GM21423 (cell line): Measurements from ENCODE around the gene NFATC1.
"Not testable (repeated sequence)": the region's sequence is repeated elsewhere in the genome, so short reads cannot be mapped to it uniquely, and the experiment has no call there.

ENCODE experiments used
- ATAC-seq: cut with Tn5 transposase; IDR thresholded peaks from one replicate; pipeline ENCODE4 v1.9.1; 2021; ENCODE audit warnings: mild to moderate bottlenecking, moderate library complexity; ENCODE audit not compliant: unreplicated experiment

Gene NFATC1

DNA sequence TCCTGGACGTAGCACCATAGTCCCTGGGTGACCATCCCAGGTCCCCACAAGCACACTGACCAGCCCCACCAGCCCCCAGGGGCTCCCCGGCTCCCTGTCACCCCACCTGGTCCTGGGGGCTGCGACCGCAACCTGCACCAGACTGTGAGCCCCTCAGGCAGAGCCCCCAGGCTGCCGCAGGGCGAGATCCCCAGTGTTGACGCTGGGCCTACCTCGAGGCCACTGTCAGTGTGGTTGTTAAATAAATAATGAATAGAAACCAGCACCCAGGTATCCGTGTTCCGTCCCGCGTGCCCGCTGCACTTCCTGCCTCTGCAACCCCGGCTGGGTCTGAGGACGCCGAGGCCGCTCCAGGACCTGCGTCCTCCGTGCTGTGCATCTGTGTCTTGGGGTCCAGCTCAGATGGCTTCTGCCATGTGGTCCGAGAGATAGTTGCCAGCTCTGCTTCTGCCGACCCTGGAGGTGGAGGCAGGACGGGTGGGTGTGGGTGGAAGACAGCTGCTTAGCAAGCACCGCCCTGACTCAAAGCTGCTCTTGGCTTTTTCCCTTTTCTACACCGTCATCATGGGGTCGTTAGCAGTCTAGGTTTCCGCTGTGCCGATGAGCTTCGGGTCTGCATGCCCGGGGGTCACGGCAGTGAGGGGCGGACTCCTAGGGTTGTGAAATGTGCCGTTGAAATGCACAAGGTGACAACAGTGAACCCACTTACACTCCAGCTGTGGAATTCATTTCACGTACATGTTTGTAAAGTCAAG is 74.2 kb downstream of the NFATC1 start:
- no peak for ATAC-seq

DNA sequence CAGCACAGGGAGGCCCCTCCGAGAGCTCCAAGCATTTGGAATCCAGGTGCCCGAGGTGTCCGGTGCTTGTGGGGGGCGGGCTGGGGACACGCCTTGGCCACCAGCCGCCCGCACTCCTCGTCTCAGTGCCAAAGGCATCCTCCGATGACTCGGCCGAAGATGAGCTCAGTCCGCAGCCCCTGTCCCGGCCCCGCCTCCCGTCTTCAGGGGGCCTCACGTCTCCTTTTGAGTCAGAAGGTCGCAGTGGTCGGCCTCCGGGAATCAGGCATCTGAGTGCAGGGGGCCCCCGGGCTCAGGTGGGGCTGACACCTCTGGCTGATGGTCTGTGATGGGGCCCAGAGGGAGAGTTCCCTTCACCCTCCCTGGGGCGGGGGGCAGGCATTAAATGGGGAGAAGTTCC is 74.8 kb downstream of the NFATC1 start:
- no peak for ATAC-seq

DNA sequence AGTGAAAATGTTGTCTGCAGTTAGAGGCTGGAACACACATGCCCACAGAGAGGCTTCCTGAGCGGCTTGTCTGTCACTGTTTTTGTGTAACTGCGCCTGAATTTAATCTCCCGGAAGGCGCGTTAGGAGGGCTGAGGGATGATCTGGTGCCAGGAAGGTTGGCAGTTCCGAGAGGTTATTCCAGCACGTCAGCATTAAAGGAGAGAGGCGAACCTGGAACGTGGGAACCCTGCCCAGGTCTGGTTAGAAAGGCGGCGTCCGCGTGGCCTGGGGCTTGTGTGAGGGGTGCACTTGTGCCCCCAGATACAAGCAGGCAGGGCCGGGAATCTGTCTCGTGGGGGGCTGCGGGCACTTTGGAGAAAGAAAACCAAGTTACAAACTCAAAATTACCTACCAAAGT is 75.3 kb downstream of the NFATC1 start:
- no peak for ATAC-seq

DNA sequence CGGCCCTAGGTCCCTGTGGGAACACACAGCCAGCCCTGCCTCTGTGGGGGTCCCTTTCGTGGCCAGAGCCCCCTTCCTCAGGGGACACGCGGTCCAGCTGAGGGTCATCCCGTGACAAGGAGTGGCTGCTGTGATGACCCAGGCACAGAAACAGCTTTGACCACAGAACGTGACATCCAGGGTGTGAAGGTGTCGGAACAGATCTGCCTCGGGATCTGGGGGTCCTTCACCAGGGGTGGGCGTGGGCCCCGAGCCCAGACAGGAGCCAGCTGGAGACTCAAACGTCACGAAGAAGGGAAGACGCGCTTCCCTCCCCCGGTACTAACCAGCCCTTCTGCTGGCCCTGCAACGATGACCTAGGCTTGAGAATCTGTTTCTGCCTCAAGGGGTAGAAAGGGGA is 75.9 kb downstream of the NFATC1 start:
- no peak for ATAC-seq

DNA sequence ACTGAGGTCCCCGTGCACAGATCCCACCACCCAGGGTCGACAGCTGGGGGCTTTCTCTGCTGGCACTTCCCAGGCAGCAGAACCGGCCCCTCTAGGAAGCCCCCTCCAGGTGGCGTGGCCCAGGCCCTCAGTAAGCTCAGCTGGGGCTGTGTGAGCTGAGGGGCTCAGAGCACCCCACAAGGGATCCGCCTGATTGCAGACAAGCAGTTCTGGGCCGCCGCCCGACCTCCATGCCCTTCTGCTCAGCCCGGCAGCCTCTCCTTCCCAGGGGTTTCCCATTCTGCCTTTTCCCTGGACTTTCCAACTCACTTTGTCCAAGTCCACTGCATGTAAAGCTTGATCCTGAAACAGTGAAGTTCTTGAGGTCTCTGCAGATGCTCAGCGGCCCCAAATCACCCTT is 76.4 kb downstream of the NFATC1 start:
- ATAC-seq, result no peak

DNA sequence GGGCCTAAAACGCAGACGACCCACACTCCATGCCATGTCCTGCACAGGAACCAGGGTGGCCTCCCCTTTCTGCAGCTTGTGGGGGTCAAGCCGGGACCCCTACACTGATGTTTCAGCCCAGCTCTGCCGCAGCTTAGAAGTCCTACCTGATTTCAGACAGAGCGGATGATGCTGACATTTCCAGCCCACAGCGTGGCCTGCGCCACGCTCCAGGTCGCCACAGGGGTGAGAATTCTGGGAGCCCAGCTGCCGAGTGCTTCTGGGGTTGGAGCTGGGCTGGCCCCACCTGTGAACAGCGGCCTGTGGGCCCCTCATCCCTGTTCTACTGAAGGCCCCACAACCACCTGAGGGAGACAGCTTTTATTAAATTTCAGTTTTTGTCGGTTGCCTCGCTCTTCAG is 77.2 kb downstream of the NFATC1 start:
- ATAC-seq, result no peak

DNA sequence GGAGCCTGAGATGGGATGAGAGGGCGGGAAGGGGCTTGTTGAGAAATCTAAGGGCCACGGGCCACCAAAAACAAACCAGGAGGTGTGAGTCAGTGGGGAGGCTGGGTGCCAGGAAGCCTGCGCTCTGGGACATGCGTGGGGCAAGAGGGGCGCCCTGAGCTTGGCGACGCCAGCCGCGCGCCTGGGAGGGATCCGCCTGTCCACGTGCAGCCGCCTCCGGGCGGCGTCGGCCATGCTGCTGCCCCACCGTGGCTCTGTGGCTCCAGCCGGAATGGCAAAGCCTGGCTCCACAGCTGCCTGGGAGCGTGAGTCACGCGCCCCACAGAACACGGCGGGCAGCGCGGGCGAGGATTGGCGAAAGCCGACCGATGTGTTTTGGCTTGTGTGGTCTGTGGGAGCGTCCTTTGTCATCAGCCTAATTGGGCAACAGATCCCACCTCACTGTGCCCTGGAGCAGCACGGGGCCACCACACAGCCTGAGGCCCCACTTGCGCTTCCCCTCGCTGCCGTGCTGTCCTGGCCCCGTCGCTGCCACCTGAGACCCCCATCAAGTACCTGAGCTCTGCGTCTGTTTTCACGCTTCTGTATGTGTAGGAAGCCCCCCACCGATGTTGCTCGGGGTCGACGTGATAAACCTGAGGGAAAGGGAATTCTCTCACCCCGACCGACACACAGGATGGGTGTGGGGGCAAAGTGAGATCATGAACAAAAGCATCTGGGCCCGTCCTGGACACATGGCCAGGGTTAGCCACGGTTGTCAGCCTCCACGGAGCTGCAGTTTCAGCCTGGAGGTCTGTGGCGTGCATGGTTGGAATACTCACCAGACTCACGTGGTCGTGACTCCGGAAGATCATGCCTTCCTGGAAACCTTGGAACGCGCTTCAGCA is 80.5 kb downstream of the NFATC1 start:
- no peak for ATAC-seq

DNA sequence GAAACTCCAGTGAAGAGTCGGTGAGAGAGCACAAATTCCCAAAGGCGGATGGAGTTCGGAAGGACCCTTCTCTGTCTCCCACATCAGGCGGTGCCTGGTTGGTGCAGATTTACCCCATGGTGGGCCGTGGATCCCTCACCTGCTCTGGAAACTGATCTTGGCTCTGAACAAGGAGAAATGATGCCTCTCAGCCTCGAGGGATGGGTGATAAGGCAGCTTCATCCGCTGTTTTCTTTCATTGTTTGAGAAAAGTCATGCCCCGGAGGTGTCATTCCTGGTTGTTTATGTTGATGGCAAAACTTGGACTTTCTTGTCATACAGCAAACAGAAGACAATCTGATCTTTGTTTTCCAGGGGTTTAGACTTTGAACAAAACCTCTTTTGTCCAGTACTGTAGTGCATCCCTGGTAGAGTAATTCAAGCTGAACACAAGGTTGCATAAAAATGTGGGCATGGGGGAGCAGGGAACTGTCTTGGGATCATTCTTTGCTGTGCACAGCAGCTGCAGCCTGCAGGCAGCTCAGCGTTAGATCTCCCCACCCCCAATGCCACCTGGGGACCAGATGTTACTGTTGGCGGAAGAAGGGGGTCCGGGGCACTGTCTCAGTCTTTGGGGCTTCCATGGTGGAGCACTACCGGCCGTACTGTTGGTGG is 81.3 kb downstream of the NFATC1 start:
- no peak for ATAC-seq

DNA sequence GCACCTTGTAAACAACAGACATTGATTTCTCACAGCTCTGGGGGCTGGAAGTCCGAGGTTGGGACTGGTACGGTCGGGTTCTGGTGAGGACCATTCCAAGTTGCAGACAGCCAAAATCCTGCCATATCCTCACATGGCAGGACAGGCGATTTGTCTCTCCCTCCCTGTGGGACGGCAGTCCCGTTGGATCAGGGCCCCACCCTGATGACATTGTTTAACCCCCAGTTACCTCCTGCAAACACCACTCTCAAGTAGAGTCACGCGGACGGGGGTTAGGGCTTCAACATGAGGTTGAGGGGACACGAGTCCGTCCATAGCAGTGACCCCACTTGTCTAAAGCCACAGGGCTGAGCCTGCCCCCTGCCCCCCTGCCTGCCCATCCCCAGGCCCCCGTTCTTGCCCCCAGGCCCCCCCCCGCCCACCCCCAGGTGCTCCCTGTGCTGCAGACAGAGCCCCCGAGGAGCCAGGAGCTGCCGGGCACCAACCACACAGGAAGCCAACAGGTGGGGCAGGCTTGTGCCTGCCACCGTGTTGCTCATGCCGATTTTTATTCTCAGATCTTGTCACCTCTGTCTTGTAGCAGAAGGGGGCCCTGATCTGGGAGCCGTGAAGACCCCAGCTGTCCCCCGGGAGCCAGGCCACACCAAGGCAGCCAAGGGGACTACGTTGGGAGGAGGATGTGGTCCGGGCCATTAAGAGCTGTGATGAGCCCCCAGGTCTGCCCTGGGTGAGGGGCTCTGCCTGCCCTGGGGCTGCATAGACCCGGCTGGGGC is 82.2 kb downstream of the NFATC1 start:
- no peak for ATAC-seq

DNA sequence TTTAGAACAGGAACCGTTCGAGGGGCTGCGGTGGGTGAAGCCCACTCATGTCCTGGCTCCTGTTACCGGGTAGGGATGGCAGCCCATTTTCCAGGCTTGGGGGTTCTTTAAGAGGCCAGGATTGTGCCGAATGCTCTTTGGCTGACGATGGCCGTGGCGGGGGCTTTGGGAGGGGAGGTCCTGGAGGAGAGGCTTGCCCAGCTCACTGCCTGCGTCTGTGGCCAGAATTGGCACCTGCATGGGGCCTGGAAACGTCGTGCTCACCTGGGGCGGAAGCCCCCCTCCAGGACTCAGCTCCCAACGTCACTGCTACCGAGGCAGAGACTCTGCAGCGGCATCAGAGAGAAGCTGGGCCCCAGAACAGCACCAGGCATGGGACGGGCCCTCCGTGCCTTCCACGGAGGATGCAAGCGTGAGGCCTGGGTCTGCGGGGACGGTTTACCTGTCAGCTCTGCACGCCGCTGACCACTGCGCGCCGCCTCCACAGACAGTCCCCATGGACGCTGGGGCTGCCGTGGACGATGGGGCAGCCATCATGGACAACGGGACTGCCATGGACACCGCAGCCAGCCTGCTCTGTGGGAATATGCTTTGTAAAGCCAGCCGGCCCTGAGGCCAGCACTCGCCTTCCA is 82.9 kb downstream of the NFATC1 start:
- ATAC-seq, result no peak

DNA sequence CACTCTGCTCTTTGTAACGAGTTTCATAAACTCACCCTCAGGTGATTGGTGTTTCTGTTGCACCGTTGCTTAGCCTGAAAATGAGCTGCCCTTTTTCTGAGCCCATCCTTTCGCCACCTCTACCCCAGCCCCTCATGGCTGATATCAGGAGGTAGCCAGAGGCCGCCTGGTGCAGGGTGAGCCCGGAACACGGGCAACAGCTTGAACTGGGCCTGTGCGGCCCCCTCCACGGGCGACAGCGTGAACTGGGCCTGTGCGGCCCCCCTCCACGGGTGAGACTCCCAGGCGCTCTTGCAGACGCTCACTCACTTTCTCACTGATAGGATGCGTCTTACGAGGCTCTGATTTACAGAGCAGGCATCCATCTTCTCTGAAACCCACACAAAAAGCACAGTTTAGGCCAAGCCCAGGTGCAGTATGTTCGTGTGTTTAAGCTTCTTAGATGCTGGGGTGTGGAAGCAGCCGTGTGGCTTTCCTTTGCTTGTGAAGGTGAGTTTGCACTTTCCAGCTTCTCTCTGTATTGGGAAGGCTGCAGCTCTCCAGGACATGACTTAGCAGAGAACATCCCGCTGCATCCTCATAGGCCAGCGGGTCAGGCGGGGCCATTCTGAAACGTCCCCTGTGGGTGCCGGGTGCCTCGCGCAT is 83.5 kb downstream of the NFATC1 start:
- ATAC-seq, result no peak

DNA sequence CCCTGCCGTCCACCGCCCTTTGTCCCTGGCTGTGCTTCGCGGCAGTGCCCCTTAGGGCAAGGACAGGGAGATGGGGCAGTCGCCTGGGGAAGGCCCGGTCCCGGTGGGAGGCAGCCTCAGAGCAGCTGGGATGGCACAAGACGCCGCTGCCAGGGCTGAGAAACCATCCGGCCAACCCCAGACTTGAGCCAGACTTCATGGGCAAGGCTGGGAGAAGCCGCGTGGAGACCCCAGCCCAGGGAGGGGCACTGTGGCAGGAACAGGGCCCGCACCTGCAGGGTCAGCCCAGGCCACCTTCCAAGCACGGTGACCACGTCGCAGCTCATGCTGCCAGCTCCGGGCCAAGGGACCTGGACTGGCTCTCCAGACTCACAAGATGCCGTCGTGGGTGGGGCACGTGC is 84.0 kb downstream of the NFATC1 start:
- no peak for ATAC-seq

DNA sequence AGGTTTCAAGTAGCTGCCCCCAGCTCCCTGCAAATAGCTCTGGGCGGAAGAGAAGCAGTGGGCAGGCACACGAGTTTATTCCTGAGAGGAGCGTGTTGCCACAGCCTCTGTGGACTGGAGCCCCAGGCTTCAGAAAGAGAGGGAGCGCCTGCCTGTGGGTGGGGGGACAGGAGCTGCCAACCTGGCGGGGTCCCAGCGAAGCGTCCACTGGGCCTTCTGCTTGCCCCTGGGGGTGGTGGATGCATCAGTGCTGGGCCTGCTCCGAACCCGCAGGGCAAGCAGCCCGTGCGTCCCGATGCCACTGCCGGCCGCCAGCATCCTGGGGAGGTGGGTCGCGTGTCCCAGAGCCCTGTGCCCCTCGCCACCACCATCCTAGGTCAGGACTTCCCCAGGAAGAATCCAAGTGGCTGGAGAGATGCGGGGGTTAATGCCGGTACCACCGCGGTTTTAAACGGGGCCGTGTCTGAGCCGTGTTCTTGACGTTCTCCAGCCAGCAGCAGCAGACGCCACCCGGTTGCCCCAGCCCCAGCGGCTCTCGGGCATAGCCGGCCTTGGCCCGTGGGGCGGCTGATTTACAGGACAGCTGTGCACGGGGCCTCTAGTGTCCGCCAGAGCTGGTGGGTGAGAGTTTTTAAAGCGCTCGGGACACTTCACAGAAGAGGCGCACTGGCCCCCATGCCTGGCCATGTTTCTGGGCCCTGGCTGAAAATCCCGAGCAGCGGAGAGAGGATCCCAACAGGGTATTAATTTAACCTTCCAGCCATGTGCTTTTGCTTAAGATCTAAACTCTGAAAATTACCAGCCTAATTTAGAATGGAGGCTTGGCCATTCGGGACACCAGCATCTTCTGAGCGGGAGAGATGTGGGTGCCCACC is 84.7 kb downstream of the NFATC1 start:
- no peak for ATAC-seq

DNA sequence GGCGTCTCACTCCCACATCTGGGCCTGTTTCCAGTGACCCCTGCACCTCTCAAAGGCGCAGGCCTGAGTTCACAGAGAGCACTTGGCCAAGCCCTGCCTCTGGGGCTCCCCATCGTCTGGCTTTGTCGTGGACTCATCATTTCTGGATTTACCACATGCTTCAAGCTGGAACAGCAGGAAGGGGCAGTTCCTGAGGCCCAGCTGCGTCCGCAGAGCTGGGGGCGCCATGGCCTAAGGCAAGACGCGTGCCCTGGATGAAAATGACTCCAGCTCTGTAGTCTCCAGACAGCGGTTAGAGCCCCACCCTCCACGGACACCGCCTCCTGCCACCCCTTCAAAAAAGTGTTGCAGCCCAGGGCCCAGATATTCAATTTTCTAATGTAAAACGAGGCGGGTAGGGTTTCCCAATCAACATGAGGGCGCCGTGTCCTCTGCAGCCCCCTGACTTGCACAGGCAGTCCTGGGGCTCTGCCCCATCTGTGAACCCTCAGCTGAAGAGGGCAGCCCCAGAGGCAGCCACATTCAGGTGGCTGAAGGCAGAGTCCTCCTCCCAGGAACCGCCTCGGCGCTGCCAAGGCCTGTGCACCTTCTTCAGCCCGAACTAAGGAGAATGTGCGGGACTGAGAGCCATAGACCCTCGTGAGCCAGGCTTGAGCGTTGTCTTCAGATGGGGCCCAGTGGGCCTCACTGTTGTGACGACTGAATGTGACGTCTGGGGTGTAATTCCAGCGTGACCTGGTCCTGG is 85.5 kb downstream of the NFATC1 start:
- ATAC-seq, result no peak

DNA sequence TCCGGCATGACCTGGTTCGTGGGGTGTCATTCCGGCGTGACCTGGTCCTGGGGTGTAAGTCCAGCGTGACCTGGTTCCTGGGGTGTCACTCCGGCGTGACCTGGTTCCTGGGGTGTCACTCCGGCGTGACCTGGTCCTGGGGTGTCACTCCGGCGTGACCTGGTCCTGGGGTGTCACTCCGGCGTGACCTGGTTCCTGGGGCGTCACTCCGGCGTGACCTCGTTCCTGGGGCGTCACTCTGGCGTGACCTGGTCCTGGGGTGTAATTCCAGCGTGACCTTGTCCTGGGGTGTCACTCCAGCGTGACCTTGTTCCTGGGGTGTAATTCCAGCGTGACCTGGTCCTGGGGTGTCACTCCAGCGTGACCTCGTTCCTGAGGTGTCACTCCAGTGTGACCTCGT is 87.7 kb downstream of the NFATC1 start:
- ATAC-seq, result not testable (repeated sequence)

DNA sequence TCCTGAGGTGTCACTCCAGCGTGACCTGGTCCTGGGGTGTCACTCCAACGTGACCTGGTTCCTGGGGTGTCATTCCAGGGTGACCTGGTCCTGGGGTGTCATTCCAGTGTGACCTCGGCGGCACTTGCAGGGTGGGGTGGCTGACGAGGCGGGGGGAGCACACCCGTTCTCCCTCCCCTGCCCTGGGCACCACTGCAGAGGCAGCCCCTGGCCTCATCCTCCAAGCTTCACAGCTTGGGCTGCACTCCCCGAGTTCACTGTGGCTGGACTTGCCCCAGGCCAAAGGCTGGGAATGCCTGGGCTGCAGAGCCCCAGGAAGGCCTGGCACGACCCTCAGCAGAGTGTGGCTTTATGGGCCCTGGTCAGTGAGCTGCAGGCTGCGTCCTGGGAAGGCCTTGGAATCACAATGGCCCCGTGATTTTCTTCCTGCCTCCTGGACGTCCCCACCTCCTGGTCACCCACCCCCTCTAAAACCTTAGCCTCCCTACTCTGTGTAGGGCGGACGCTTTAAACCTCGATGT is 88.3 kb downstream of the NFATC1 start:
- no peak for ATAC-seq

DNA sequence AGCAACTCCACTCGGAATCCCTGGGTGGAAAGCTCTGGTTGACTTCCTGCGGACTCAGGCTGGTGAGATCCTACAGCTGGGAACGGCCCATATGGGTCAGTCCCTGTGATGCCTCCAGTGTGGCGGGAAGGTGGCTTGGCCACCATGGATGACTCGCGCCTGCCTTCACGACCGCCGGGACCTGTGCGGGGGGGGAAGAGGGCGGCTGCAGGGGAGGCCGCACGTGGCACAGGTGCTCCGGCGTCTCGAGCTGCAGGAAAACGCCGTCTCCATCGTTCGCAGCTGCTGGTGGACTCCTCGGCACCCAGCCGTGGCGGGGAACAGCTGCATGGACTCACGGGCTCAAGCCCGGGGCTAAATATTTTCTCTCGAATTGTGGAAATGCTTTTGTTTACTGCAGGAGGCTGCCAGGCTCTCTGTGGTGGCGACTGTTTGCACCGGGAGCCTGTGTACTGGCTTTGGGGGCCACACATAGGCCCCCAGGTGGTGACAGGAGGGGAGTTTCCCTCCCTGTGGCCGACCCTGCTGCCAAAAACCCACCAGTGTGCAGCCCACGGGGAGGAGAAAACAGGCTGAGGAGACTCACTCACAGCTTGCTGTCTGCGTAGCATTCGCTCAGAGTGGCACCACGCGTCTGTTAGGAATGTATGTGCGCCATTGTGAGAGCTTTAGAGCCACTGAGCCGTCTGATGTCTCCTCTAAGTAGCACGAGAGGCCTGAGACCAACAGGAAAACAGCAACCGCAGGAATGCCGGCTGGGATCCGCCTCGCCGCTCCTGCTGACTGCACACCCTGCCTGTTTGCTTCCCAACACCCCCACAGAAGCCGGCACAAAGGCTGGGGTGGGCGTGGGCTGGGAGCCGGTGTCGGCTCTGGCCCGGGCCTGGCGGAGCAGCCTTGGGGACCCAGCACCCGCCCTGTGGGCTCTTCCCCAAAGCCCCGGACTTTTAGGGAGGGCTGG is 89.2 kb downstream of the NFATC1 start:
- no peak for ATAC-seq
